Measurements from ENCODE around the gene PCCB. TPM values are rescaled to one million over a fixed set of nuclear protein-coding genes. Genes with fewer than 3 reads are reported as not detected.

The PCCB gene
- total RNA-seq, 1 experiment from 2014 or later = 87.1 TPM

Other genes starting within 250 kb of the PCCB start
- gene MSL2, start 54.0 kb upstream of the PCCB start, total RNA-seq (2014; rRNA removed; shearing (Covaris generic)) = 8.9 and 23.9 TPM in 2 replicates

All from HT1080 (cell line).